Activated CD4-positive, alpha-beta T cell treated with anti-CD3 and anti-CD28 coated beads for 4 hours (primary cell): ENCODE results near the gene ABCB8.
"Not testable (repeated sequence)": the region's sequence is repeated elsewhere in the genome, so short reads cannot be mapped to it uniquely, and the experiment has no call there.

ENCODE experiments used
- DNase-seq, 2 donors: peaks; one replicate each; pipeline ENCODE4 v3.0.0-alpha.2; 2020

The ABCB8 gene

DNA sequence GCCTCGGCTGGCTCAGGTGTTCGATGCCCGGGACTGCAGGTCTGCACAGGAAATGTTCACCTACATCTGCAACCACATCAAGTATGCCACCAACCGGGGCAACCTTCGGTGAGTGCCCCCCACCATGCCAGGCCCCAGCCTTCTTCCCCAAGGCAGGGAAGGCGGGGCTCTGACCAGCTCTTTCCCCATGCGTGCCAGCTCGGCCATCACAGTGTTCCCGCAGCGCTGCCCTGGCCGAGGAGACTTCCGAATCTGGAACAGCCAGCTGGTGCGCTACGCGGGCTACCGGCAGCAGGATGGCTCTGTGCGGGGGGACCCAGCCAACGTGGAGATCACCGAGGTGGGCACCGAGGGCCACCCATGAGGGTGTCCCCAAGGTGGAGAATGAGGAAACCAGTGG lies 29.9 kb upstream of the ABCB8 start:
- DNase-seq = no peak

- no peak for DNase-seq
Observed at GRCh38 chr7:150999001-150999400, 29.2 kb upstream of the ABCB8 start.

DNA sequence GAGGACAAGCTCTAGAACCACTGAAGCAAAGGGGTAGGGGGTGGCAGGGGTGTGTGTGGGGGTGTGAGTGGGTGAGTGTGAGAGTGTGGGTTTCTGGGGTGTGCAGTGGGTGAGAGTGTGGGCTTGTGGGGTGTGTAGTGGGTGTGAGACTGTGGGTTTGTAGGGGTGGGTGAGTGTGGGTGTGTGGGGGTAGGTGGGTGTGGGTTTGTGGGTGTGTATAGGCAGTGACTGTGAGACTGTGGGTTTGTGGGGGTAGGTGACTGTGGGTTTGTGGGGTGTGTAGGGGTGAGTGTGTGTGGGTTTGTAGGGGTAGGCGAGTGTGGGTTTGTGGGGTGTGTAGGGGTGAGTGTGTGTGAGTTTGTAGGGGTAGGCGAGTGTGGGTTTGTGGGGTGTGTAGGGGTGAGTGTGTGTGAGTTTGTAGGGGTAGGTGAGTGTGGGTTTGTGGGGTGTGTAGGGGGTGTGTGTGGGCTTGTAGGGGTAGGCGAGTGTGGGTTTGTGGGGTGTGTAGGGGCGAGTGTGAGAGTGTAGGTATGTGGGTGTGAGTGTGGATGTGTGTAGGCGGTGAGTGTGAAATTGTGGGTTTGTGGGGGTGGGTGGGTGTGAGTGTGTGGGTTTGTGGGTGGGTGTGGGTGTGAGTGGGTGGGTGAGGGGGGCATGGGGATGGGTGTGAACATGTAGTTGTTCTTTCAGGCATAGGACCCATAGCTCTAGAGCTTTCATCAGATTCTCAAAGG lies 28.6 kb upstream of the ABCB8 start:
- DNase-seq = no peak

DNA sequence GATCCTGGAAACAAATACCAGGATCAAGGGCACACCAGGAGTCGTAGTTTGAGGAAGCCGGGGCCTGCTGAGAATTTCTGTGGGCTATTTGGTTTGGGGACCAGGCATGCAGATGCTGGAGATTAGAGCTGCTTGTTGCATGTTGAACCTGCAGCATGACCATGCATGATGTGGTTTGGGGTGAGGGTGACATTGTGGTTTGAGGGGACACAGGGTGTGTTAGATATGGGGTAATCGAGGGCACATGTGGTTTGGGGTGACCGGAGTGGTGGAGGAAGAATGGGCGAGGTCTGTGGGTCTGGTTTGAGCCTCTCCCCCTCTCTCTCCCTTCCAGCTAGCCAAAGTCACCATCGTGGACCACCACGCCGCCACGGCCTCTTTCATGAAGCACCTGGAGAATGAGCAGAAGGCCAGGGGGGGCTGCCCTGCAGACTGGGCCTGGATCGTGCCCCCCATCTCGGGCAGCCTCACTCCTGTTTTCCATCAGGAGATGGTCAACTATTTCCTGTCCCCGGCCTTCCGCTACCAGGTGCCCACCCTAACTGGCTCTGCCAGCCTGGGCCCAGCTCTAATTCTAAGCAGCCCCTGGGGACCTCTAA lies 27.3 kb upstream of the ABCB8 start:
- DNase-seq = no peak

DNA sequence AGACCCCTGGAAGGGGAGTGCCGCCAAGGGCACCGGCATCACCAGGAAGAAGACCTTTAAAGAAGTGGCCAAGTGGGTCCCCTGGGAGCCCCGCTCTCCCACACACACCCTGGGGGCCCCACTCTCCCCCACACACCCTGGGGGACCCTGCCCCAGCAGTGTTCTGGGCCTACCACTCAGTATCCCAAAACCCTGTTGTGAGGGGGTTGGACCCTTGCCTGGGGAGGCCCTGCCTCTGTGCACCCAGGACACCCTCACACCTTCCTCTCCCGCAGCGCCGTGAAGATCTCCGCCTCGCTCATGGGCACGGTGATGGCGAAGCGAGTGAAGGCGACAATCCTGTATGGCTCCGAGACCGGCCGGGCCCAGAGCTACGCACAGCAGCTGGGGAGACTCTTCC lies 26.7 kb upstream of the ABCB8 start:
- DNase-seq = no peak

GRCh38 chr7:151003572-151003971 lies 24.7 kb upstream of the ABCB8 start:
- DNase-seq = no peak

DNA sequence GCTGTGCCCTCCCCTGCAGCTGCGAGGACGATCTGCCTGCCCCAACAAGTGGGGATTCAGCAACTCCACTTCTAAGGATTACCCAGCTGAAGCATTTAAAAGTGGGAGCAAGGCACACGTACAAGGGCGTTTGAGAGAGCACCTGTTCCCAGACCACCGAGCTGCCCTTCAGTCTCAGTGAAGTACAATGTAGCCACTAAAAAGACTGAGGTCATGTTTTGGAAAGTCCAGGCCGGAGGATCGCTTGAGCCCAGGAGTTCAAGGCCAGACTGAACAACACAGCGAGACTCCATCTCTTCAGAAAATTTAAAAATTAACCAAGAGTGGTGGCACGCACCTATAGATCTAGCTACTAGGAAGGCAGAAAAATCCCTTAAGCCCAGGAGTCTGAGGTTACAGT lies 22.7 kb upstream of the ABCB8 start:
- DNase-seq = no peak

DNA sequence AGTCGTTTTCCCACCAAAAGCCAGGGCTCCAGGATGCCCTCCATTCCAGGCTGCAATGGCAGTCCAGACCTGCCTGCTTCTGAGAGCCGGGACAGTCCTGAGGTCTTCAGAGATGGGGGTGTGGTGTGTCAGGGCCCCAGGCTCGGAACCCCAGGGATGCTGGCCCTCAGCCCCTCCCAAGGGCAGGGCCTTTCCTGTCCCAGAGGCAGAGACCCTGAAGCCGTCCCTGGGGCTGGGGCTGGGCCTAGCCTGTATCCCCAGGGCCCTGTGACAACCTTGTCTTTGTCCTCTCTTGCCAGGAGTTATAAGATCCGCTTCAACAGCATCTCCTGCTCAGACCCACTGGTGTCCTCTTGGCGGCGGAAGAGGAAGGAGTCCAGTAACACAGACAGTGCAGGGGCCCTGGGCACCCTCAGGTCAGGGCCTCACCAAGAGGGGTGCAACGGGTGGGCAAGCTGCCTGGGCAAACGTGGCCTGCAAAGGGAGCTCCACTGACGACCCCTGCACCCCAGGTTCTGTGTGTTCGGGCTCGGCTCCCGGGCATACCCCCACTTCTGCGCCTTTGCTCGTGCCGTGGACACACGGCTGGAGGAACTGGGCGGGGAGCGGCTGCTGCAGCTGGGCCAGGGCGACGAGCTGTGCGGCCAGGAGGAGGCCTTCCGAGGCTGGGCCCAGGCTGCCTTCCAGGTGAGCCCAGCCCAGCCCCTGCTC lies 21.5 kb upstream of the ABCB8 start:
- DNase-seq = no peak

DNA sequence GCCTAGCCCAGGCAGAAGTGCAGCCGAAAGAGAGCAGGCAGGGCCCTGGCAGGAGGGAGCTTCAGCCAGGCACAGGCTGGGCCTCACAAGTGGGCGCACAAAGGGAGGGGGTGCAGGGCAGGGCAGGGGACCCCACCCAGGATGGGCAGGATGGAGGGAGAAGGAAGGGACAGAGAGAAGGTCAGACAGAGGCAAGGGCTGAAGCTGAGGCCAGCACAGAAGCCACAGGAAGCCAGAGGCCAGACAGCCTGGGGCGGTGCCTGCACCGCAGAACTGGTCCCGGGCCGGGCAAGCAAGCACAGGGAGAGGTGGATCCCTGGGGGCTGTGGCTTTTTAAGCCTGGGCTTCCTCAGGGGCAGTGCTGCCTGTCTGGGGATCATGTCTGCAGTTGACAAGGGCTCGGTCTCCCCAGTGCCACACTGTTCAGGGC lies 20.8 kb upstream of the ABCB8 start:
- DNase-seq = no peak

GRCh38 chr7:151008143-151008510 lies 20.1 kb upstream of the ABCB8 start:
- no peak for DNase-seq

GRCh38 chr7:151008511-151009323 lies 19.5 kb upstream of the ABCB8 start:
- DNase-seq = peak; percentile 68 to 77

GRCh38 chr7:151009327-151010036 lies 18.8 kb upstream of the ABCB8 start:
- no peak for DNase-seq

DNA sequence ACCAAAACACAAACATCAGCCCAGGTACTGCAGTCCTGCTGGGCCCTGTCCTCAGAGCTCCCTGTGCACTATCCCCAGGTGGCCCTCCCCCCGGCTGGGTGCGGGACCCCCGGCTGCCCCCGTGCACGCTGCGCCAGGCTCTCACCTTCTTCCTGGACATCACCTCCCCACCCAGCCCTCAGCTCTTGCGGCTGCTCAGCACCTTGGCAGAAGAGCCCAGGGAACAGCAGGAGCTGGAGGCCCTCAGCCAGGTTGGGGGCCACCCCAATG lies 18.3 kb upstream of the ABCB8 start:
- no peak for DNase-seq

DNA sequence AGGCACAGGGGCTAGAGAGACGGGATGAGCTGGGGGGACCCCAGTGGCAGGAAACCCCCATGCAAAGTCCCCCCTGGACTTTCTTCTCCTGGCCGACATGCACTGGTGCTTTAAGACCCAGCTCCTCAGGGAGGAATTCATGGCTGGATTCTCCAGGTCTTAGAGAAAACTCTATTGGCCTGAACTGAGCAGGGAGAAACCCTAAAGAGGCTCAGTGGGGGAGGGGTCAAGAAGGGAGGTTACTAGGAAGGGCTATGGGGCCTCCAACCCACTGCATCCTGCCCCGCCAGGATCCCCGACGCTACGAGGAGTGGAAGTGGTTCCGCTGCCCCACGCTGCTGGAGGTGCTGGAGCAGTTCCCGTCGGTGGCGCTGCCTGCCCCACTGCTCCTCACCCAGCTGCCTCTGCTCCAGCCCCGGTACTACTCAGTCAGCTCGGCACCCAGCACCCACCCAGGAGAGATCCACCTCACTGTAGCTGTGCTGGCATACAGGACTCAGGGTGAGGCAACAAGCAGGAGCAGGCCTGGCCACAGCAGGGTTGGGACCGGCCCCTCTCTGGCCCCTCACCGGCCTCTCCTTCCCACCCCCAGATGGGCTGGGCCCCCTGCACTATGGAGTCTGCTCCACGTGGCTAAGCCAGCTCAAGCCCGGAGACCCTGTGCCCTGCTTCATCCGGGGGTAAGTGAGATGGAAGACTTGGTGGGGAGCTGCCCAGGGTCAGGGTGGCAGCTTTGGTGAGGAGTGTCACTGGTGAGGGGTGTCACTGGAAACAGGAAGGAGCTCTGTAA lies 17.7 kb upstream of the ABCB8 start:
- peak in 1 of 2 donors; percentile 43 for DNase-seq

GRCh38 chr7:151011097-151011409 lies 17.2 kb upstream of the ABCB8 start:
- no peak for DNase-seq

DNA sequence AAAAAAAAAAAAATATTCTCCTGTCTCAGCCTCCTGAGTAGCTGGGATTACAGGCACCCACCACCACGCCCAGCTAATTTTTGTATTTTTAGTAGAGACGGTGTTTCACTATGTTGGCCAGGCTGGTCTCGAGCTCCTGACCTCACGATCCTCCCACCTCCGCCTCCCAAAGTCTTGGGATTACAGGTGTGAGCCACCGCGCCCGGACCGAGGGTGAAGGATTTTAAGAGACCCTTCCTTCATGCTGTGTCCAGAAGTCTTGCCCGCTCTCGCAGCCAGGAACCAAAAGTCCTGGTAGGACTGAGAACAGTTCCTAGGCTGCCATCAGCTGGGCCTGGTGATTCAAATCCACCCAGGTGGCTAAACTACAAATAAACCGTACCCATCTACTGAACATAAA lies 16.6 kb upstream of the ABCB8 start:
- DNase-seq = not testable (repeated sequence)

DNA sequence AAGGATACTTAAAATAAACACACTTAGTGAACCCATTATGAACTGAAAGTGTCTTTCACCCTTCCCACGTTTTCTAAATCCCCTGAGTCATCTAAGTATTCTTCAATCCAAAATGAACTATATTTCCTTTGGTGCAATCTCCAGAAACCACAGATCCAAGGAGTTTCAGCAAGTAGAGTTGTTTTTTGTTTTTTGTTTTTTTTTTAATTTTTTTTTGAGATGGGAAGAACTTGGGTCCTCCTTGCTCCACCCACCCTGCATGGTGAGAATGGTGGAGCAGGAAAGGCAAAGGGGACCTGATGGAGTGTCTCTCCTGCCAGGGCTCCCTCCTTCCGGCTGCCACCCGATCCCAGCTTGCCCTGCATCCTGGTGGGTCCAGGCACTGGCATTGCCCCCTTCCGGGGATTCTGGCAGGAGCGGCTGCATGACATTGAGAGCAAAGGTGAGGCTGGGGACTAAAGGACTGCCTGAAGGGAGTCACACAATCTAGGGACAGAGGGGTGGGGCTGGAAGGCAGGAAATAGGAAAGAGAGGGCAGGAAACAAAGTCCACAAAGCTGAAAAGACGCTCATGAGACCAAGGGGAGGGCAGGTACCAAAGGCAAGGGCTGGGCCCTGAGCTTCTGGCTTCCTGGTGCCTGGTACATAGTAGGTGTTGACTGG lies 16.1 kb upstream of the ABCB8 start:
- DNase-seq = no peak

DNA sequence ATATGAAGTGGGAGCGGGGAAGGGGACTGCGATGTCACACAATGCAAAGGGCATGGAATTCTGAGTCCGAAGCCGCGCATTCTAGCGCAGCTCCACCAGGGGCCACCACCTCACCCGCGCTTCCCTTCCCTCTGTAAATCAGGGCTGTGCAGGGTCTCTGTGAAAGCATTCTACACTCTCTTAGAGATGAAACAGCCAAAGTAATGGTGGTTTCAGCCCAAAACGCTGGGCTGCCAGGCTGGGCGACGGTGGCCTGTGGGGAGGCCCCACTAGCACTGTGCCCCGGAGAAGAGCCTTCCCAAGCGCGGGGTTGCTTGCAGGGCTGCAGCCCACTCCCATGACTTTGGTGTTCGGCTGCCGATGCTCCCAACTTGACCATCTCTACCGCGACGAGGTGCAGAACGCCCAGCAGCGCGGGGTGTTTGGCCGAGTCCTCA lies 15.3 kb upstream of the ABCB8 start:
- DNase-seq = no peak

GRCh38 chr7:151013356-151013732 lies 14.9 kb upstream of the ABCB8 start:
- DNase-seq = no peak

DNA sequence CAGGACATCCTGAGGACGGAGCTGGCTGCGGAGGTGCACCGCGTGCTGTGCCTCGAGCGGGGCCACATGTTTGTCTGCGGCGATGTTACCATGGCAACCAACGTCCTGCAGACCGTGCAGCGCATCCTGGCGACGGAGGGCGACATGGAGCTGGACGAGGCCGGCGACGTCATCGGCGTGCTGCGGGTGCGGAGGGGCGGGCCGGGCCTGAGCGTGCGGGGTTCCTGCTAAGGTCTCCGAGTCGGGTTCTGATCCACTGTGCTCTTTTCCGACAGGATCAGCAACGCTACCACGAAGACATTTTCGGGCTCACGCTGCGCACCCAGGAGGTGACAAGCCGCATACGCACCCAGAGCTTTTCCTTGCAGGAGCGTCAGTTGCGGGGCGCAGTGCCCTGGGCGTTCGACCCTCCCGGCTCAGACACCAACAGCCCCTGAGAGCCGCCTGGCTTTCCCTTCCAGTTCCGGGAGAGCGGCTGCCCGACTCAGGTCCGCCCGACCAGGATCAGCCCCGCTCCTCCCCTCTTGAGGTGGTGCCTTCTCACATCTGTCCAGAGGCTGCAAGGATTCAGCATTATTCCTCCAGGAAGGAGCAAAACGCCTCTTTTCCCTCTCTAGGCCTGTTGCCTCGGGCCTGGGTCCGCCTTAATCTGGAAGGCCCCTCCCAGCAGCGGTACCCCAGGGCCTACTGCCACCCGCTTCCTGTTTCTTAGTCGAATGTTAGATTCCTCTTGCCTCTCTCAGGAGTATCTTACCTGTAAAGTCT lies 14.3 kb upstream of the ABCB8 start:
- DNase-seq = peak; percentile 71 to 85

- no peak for DNase-seq
Observed at GRCh38 chr7:151014950-151015349, 13.3 kb upstream of the ABCB8 start.
